Liver (tissue), 9 donors: Measurements from ENCODE around the gene MAEL. TPM values are rescaled to one million over a fixed set of nuclear protein-coding genes. Genes with fewer than 3 reads are reported as not detected.

Experiments
- DNase-seq: peaks from one replicate; pipeline ENCODE4 v3.0.0-alpha.2; 2017; ENCODE audit warnings: low spot score
- H3K27ac ChIP-seq, 2 donors: one replicate each; pipeline ENCODE4 v1.7.0; 2013; ENCODE audit warnings: inconsistent platforms in 2 of 2, low read length in 2 of 2, control low read depth in 1 of 2, low read depth in 1 of 2, mild to moderate bottlenecking in 1 of 2
- H3K27me3 ChIP-seq, 4 donors: one replicate each; pipeline versions ENCODE4 v1.6.1 to v1.7.0; 2013; ENCODE audit warnings: low read length in 3 of 4, inconsistent platforms in 1 of 4, mild to moderate bottlenecking in 1 of 4, moderate library complexity in 1 of 4; ENCODE audit not compliant: control insufficient read depth in 4 of 4, insufficient read depth in 4 of 4
- H3K36me3 ChIP-seq, 4 donors: one replicate each; pipeline versions ENCODE4 v1.6.1 to v1.7.0; 2013; ENCODE audit warnings: low read length in 3 of 4, mild to moderate bottlenecking in 3 of 4, low read depth in 1 of 4, moderate library complexity in 1 of 4; ENCODE audit not compliant: control insufficient read depth in 4 of 4, insufficient read depth in 3 of 4
- H3K4me1 ChIP-seq, 4 donors: one replicate each; pipeline versions ENCODE4 v1.6.1 to v1.7.0; 2013; ENCODE audit warnings: low read length in 3 of 4, mild to moderate bottlenecking in 3 of 4, moderate library complexity in 1 of 4; ENCODE audit not compliant: control insufficient read depth in 4 of 4, insufficient read depth in 4 of 4
- H3K4me3 ChIP-seq, 3 donors: one replicate each; pipeline versions ENCODE4 v1.6.1 to v1.7.0; 2013; ENCODE audit warnings: low read length in 3 of 3, control low read depth in 1 of 3, low read depth in 1 of 3, mild to moderate bottlenecking in 1 of 3
- H3K9ac ChIP-seq, 2 donors: one replicate each; pipeline ENCODE4 v1.7.0; 2013; ENCODE audit warnings: low read length in 2 of 2, mild to moderate bottlenecking in 2 of 2, moderate library complexity in 2 of 2, control low read depth in 1 of 2, low read depth in 1 of 2
- H3K9me3 ChIP-seq, 4 donors: one replicate each; pipeline versions ENCODE4 v1.6.1 to v1.7.0; 2013; ENCODE audit warnings: low read length in 3 of 4; ENCODE audit not compliant: control insufficient read depth in 4 of 4
- CTCF ChIP-seq: fragments of 150-350 bp; IDR thresholded peaks from 2 replicates; pipeline ENCODE4 v1.5.1; 2017; ENCODE audit warnings: improper control_type of control experiment, low read depth, low read length; ENCODE audit not compliant: missing input control
- EGR1 ChIP-seq, 2 donors: IDR thresholded peaks; 2 replicates each; pipeline ENCODE4 v1.6.1; 2016 to 2018; ENCODE audit warnings: antibody characterized with exemption in 2 of 2, low read depth in 2 of 2
- FOXA1 ChIP-seq: IDR thresholded peaks from 2 replicates; pipeline ENCODE4 v1.6.1; 2016; ENCODE audit warnings: antibody characterized with exemption
- FOXA2 ChIP-seq: IDR thresholded peaks from 2 replicates; pipeline ENCODE4 v1.6.1; 2016; ENCODE audit warnings: antibody characterized with exemption
- GABPA ChIP-seq, 2 donors: IDR thresholded peaks in 1 of 2; conservative IDR thresholded peaks in 1 of 2; 2 replicates each; pipeline ENCODE4 v1.6.1; 2016; ENCODE audit warnings: antibody characterized with exemption in 2 of 2, mild to moderate bottlenecking in 1 of 2, moderate library complexity in 1 of 2
- HNF4A ChIP-seq, 2 donors: conservative IDR thresholded peaks; 2 replicates each; pipeline ENCODE4 v1.6.1; 2016; ENCODE audit warnings: antibody characterized with exemption in 2 of 2, mild to moderate bottlenecking in 2 of 2
- HNF4G ChIP-seq: IDR thresholded peaks from 2 replicates; pipeline ENCODE4 v1.6.1; 2016; ENCODE audit warnings: antibody characterized with exemption
- MAX ChIP-seq: IDR thresholded peaks from 2 replicates; pipeline ENCODE4 v1.6.1; 2016; ENCODE audit warnings: antibody characterized with exemption
- NR2F2 ChIP-seq: IDR thresholded peaks from 2 replicates; pipeline ENCODE4 v1.6.1; 2016; ENCODE audit warnings: antibody characterized with exemption
- REST ChIP-seq: IDR thresholded peaks from 2 replicates; pipeline ENCODE4 v1.6.1; 2016; ENCODE audit warnings: antibody characterized with exemption, mild to moderate bottlenecking
- RXRA ChIP-seq, 2 donors: IDR thresholded peaks; 2 replicates each; pipeline ENCODE4 v1.6.1; 2017 to 2018; ENCODE audit warnings: antibody characterized with exemption in 2 of 2, mild to moderate bottlenecking in 1 of 2
- SP1 ChIP-seq: IDR thresholded peaks from 2 replicates; pipeline ENCODE4 v1.6.1; 2018; ENCODE audit warnings: antibody characterized with exemption, mild to moderate bottlenecking
- TAF1 ChIP-seq: conservative IDR thresholded peaks from 2 replicates; pipeline ENCODE4 v1.6.1; 2016; ENCODE audit warnings: antibody characterized with exemption, mild to moderate bottlenecking
- YY1 ChIP-seq: IDR thresholded peaks from 2 replicates; pipeline ENCODE4 v1.6.1; 2016; ENCODE audit warnings: antibody characterized with exemption, mild to moderate bottlenecking
- ZBTB33 ChIP-seq: IDR thresholded peaks from 2 replicates; pipeline ENCODE4 v1.6.1; 2016; ENCODE audit warnings: antibody characterized with exemption
- WGBS: extraction: QIAGEN DNeasy Blood & Tissue Kit; methylation state at CpG from one replicate; pipeline ENCODE4 v1.1.7; 2013; 5-methylcytosine and 5-hydroxymethylcytosine counted together
- polyA plus RNA-seq, 2 donors: library from polyadenylated mRNA; stranded (reverse) in 1 of 2; unstranded in 1 of 2; fragments of 200-250 nt in 1 of 2; fragments of >200 nt in 1 of 2; fragmentation: Nextera tagmentation in 1 of 2; extraction: Ambion mirVana in 1 of 2; gene quantifications; one replicate each; pipeline versions ENCODE4 v1.2.1 to v1.2.3, GENCODE V29; 2013 to 2015
- total RNA-seq, 2 donors: library from RNA; depleted of rRNA; stranded (reverse); fragments of >200 nt; gene quantifications; one replicate each; pipeline ENCODE4 v1.2.3, GENCODE V29; 2014
- donor health status: healthy.
- donor health status: healthy.
- donor health status: healthy.
- donor health status: healthy.
- donor health status: healthy.

Gene MAEL
- total and polyA plus RNA-seq, 4 donors, result 0.14 to 0.23 TPM; not detected in 2

- Histone ChIP-seq H3K9ac (no peak overlapping the region), H3K9me3 (no peaks in the 10 kb centered on the region), H3K27me3 (peaks cover 0 to 4% (median 0%) of the 10 kb centered on the region in 4 donors), H3K4me1 (no peaks in the 10 kb centered on the region), H3K4me3 (no peak overlapping the region), H3K36me3 (no peaks in the 10 kb centered on the region), H3K27ac (no peak overlapping the region)
- TF ChIP-seq TAF1, result no peak
- no peak for TF ChIP-seq ZBTB33
- no peak for TF ChIP-seq FOXA2
- TF ChIP-seq YY1, result no peak
- no peak for TF ChIP-seq EGR1 (IDR thresholded peaks at IDR 0.05; ENCODE audit: low read depth in 2 of 2)
- TF ChIP-seq RXRA (IDR thresholded peaks at IDR 0.05), result no peak
- TF ChIP-seq MAX, result no peak
- TF ChIP-seq HNF4A (conservative IDR thresholded peaks at IDR 0.05), result no peak
- no peak for TF ChIP-seq SP1
- no peak for TF ChIP-seq FOXA1
- no peak for TF ChIP-seq NR2F2
- TF ChIP-seq CTCF, result no peak
- no peak for DNase-seq
- WGBS, result 88% methylated on average over 5 of the region's 5 CpGs
These were observed 19.9 kb upstream of the MAEL start for GRCh38 chr1:166969074-166969677.

- H3K27me3 ChIP-seq, result peaks cover 0 to 4% (median 0%) of the 10 kb centered on the region in 4 donors
- no peaks in the 10 kb centered on the region for H3K36me3 ChIP-seq
- no peak for DNase-seq
- no peak overlapping the region for H3K27ac ChIP-seq
- TF ChIP-seq EGR1 (IDR thresholded peaks at IDR 0.05; ENCODE audit: low read depth in 2 of 2) (no peak), GABPA (IDR thresholded peaks at IDR 0.05 in 1 of 2, conservative IDR thresholded peaks at IDR 0.05 in 1 of 2) (no peak)
- peaks cover 1 to 8% (median 6%) of the 10 kb centered on the region in 4 donors for H3K4me1 ChIP-seq
- H3K4me3 ChIP-seq, result no peak overlapping the region
- no peaks in the 10 kb centered on the region for H3K9me3 ChIP-seq
- WGBS, result 86% methylated on average over 3 of the region's 3 CpGs
- no peak overlapping the region for H3K9ac ChIP-seq
These were observed 17.8 kb upstream of the MAEL start for GRCh38 chr1:166971252-166971651.

GRCh38 chr1:166972193-166972592, 16.9 kb upstream of the MAEL start:
- no peak overlapping the region for H3K9ac ChIP-seq
- TF ChIP-seq ZBTB33 (no peak), HNF4G (no peak), MAX (no peak), GABPA (IDR thresholded peaks at IDR 0.05 in 1 of 2, conservative IDR thresholded peaks at IDR 0.05 in 1 of 2) (no peak), REST (no peak), NR2F2 (no peak)
- no peak overlapping the region for H3K27ac ChIP-seq
- H3K4me1 ChIP-seq, result peaks cover 1 to 8% (median 7%) of the 10 kb centered on the region in 4 donors
- H3K36me3 ChIP-seq, result no peaks in the 10 kb centered on the region
- WGBS, result 73% methylated on average over 3 of the region's 3 CpGs
- DNase-seq, result no peak
- H3K9me3 ChIP-seq, result no peaks in the 10 kb centered on the region
- H3K27me3 ChIP-seq, result no peaks in the 10 kb centered on the region
- no peak overlapping the region for H3K4me3 ChIP-seq
